ENCODE results near the gene SEMA3B.

SEMA3B gene

GRCh38 chr3:50327129-50327528, 58.2 kb downstream of the SEMA3B start:
- no peak for DNase-seq (ENCODE audit: low read depth in 4 of 4, low spot score in 1 of 4)
